ENCODE data around the gene CMPK1. TPM values are rescaled to one million over a fixed set of nuclear protein-coding genes. Genes with fewer than 3 reads are reported as not detected.

CMPK1 gene
- total and polyA plus RNA-seq, 2 donors: 71.6 to 112 TPM

- H3K4me1 ChIP-seq (ENCODE audit: control insufficient read depth in 2 of 2, insufficient read depth in 2 of 2, low read length in 2 of 2): no peaks in the 10 kb centered on the region
- no peak overlapping the region for H3K4me3 ChIP-seq (ENCODE audit: low read length in 2 of 2)
- H3K36me3 ChIP-seq (ENCODE audit: control insufficient read depth in 2 of 2, insufficient read depth in 2 of 2, low read length in 1 of 2): no peaks in the 10 kb centered on the region
- DNase-seq (ENCODE audit: low read depth in 6 of 9, low spot score in 9 of 9): no peak
- H3K27ac ChIP-seq (ENCODE audit: low read depth in 1 of 2, low read length in 1 of 2): no peak overlapping the region
- WGBS: 80% methylated on average over 3 of the region's 3 CpGs
- H3K9me3 ChIP-seq (ENCODE audit: control insufficient read depth in 2 of 2, insufficient read depth in 1 of 2, low read length in 1 of 2): no peaks in the 10 kb centered on the region
- H3K27me3 ChIP-seq (ENCODE audit: control insufficient read depth in 2 of 2, insufficient read depth in 1 of 2, low read length in 1 of 2): peaks cover 0 to 12% of the 10 kb centered on the region in 2 donors
These were observed 61.8 kb downstream of the CMPK1 start for GRCh38 chr1:47395433-47395832.

GRCh38 chr1:47396671-47397196, 63.1 kb downstream of the CMPK1 start:
- 97% methylated on average over 6 of the region's 6 CpGs for WGBS
- Histone ChIP-seq H3K4me3 (ENCODE audit: low read length in 2 of 2) (no peak overlapping the region), H3K27ac (ENCODE audit: low read depth in 1 of 2, low read length in 1 of 2) (no peak overlapping the region), H3K4me1 (ENCODE audit: control insufficient read depth in 2 of 2, insufficient read depth in 2 of 2, low read length in 2 of 2) (no peaks in the 10 kb centered on the region), H3K36me3 (ENCODE audit: control insufficient read depth in 2 of 2, insufficient read depth in 2 of 2, low read length in 1 of 2) (no peaks in the 10 kb centered on the region), H3K9me3 (ENCODE audit: control insufficient read depth in 2 of 2, insufficient read depth in 1 of 2, low read length in 1 of 2) (no peaks in the 10 kb centered on the region), H3K27me3 (ENCODE audit: control insufficient read depth in 2 of 2, insufficient read depth in 1 of 2, low read length in 1 of 2) (peaks cover 0 to 13% of the 10 kb centered on the region in 2 donors)
- DNase-seq (ENCODE audit: low read depth in 6 of 9, low spot score in 9 of 9): no peak

- H3K4me1 ChIP-seq (ENCODE audit: control insufficient read depth in 2 of 2, insufficient read depth in 2 of 2, low read length in 2 of 2): no peaks in the 10 kb centered on the region
- H3K4me3 ChIP-seq (ENCODE audit: low read length in 2 of 2): no peak overlapping the region
- 95% methylated on average over 4 of the region's 4 CpGs for WGBS
- peaks cover 0 to 22% of the 10 kb centered on the region in 2 donors for H3K27me3 ChIP-seq (ENCODE audit: control insufficient read depth in 2 of 2, insufficient read depth in 1 of 2, low read length in 1 of 2)
- no peaks in the 10 kb centered on the region for H3K9me3 ChIP-seq (ENCODE audit: control insufficient read depth in 2 of 2, insufficient read depth in 1 of 2, low read length in 1 of 2)
- no peaks in the 10 kb centered on the region for H3K36me3 ChIP-seq (ENCODE audit: control insufficient read depth in 2 of 2, insufficient read depth in 2 of 2, low read length in 1 of 2)
- DNase-seq (ENCODE audit: low read depth in 6 of 9, low spot score in 9 of 9): no peak
- no peak overlapping the region for H3K27ac ChIP-seq (ENCODE audit: low read depth in 1 of 2, low read length in 1 of 2)
These were observed 65.7 kb downstream of the CMPK1 start for GRCh38 chr1:47399138-47399845.

- H3K9me3 ChIP-seq (ENCODE audit: control insufficient read depth in 2 of 2, insufficient read depth in 1 of 2, low read length in 1 of 2): no peaks in the 10 kb centered on the region
- H3K36me3 ChIP-seq (ENCODE audit: control insufficient read depth in 2 of 2, insufficient read depth in 2 of 2, low read length in 1 of 2): no peaks in the 10 kb centered on the region
- no peak overlapping the region for H3K27ac ChIP-seq (ENCODE audit: low read depth in 1 of 2, low read length in 1 of 2)
- no peak overlapping the region for H3K4me3 ChIP-seq (ENCODE audit: low read length in 2 of 2)
- no peaks in the 10 kb centered on the region for H3K4me1 ChIP-seq (ENCODE audit: control insufficient read depth in 2 of 2, insufficient read depth in 2 of 2, low read length in 2 of 2)
- peaks cover 0 to 22% of the 10 kb centered on the region in 2 donors for H3K27me3 ChIP-seq (ENCODE audit: control insufficient read depth in 2 of 2, insufficient read depth in 1 of 2, low read length in 1 of 2)
- DNase-seq (ENCODE audit: low read depth in 6 of 9, low spot score in 9 of 9): no peak
- WGBS: 95% methylated on average over 4 of the region's 4 CpGs
These were observed 66.2 kb downstream of the CMPK1 start for GRCh38 chr1:47399846-47400155.

- peaks cover 3 to 27% of the 10 kb centered on the region in 2 donors for H3K27me3 ChIP-seq (ENCODE audit: control insufficient read depth in 2 of 2, insufficient read depth in 1 of 2, low read length in 1 of 2)
- no peaks in the 10 kb centered on the region for H3K9me3 ChIP-seq (ENCODE audit: control insufficient read depth in 2 of 2, insufficient read depth in 1 of 2, low read length in 1 of 2)
- no peak overlapping the region for H3K4me3 ChIP-seq (ENCODE audit: low read length in 2 of 2)
- H3K4me1 ChIP-seq (ENCODE audit: control insufficient read depth in 2 of 2, insufficient read depth in 2 of 2, low read length in 2 of 2): no peaks in the 10 kb centered on the region
- DNase-seq (ENCODE audit: low read depth in 6 of 9, low spot score in 9 of 9): no peak
- WGBS: 96% methylated on average over 4 of the region's 4 CpGs
- H3K27ac ChIP-seq (ENCODE audit: low read depth in 1 of 2, low read length in 1 of 2): no peak overlapping the region
- H3K36me3 ChIP-seq (ENCODE audit: control insufficient read depth in 2 of 2, insufficient read depth in 2 of 2, low read length in 1 of 2): no peaks in the 10 kb centered on the region
These were observed 68.2 kb downstream of the CMPK1 start for GRCh38 chr1:47401761-47402160.

- Histone ChIP-seq H3K36me3 (ENCODE audit: control insufficient read depth in 2 of 2, insufficient read depth in 2 of 2, low read length in 1 of 2) (no peaks in the 10 kb centered on the region), H3K4me3 (ENCODE audit: low read length in 2 of 2) (no peak overlapping the region), H3K27ac (ENCODE audit: low read depth in 1 of 2, low read length in 1 of 2) (no peak overlapping the region), H3K27me3 (ENCODE audit: control insufficient read depth in 2 of 2, insufficient read depth in 1 of 2, low read length in 1 of 2) (peaks cover 3 to 23% of the 10 kb centered on the region in 2 donors), H3K9me3 (ENCODE audit: control insufficient read depth in 2 of 2, insufficient read depth in 1 of 2, low read length in 1 of 2) (no peaks in the 10 kb centered on the region), H3K4me1 (ENCODE audit: control insufficient read depth in 2 of 2, insufficient read depth in 2 of 2, low read length in 2 of 2) (no peaks in the 10 kb centered on the region)
- WGBS: 96% methylated on average over 4 of the region's 4 CpGs
- DNase-seq (ENCODE audit: low read depth in 6 of 9, low spot score in 9 of 9): no peak
These were observed 69.0 kb downstream of the CMPK1 start for GRCh38 chr1:47402591-47402990.

- no peaks in the 10 kb centered on the region for H3K4me1 ChIP-seq (ENCODE audit: control insufficient read depth in 2 of 2, insufficient read depth in 2 of 2, low read length in 2 of 2)
- no peak for DNase-seq (ENCODE audit: low read depth in 6 of 9, low spot score in 9 of 9)
- no peaks in the 10 kb centered on the region for H3K9me3 ChIP-seq (ENCODE audit: control insufficient read depth in 2 of 2, insufficient read depth in 1 of 2, low read length in 1 of 2)
- no peak overlapping the region for H3K27ac ChIP-seq (ENCODE audit: low read depth in 1 of 2, low read length in 1 of 2)
- WGBS: 97% methylated on average over 4 of the region's 4 CpGs
- no peak overlapping the region for H3K4me3 ChIP-seq (ENCODE audit: low read length in 2 of 2)
- peaks cover 3 to 23% of the 10 kb centered on the region in 2 donors for H3K27me3 ChIP-seq (ENCODE audit: control insufficient read depth in 2 of 2, insufficient read depth in 1 of 2, low read length in 1 of 2)
- no peaks in the 10 kb centered on the region for H3K36me3 ChIP-seq (ENCODE audit: control insufficient read depth in 2 of 2, insufficient read depth in 2 of 2, low read length in 1 of 2)
These were observed 69.8 kb downstream of the CMPK1 start for GRCh38 chr1:47403321-47403910.

GRCh38 chr1:47405697-47406096, 72.1 kb downstream of the CMPK1 start:
- 86% methylated on average over 5 of the region's 5 CpGs for WGBS
- Histone ChIP-seq H3K36me3 (ENCODE audit: control insufficient read depth in 2 of 2, insufficient read depth in 2 of 2, low read length in 1 of 2) (no peaks in the 10 kb centered on the region), H3K27ac (ENCODE audit: low read depth in 1 of 2, low read length in 1 of 2) (no peak overlapping the region), H3K4me3 (ENCODE audit: low read length in 2 of 2) (no peak overlapping the region), H3K27me3 (ENCODE audit: control insufficient read depth in 2 of 2, insufficient read depth in 1 of 2, low read length in 1 of 2) (peaks cover 3 to 29% of the 10 kb centered on the region in 2 donors), H3K9me3 (ENCODE audit: control insufficient read depth in 2 of 2, insufficient read depth in 1 of 2, low read length in 1 of 2) (no peaks in the 10 kb centered on the region), H3K4me1 (ENCODE audit: control insufficient read depth in 2 of 2, insufficient read depth in 2 of 2, low read length in 2 of 2) (no peaks in the 10 kb centered on the region)
- DNase-seq (ENCODE audit: low read depth in 6 of 9, low spot score in 9 of 9): no peak

GRCh38 chr1:47406966-47407365, 73.4 kb downstream of the CMPK1 start:
- H3K27me3 ChIP-seq (ENCODE audit: control insufficient read depth in 2 of 2, insufficient read depth in 1 of 2, low read length in 1 of 2): peaks cover 3 to 33% of the 10 kb centered on the region in 2 donors
- no peak overlapping the region for H3K4me3 ChIP-seq (ENCODE audit: low read length in 2 of 2)
- WGBS: 98% methylated on average over 5 of the region's 5 CpGs
- no peak for DNase-seq (ENCODE audit: low read depth in 6 of 9, low spot score in 9 of 9)
- no peaks in the 10 kb centered on the region for H3K36me3 ChIP-seq (ENCODE audit: control insufficient read depth in 2 of 2, insufficient read depth in 2 of 2, low read length in 1 of 2)
- H3K9me3 ChIP-seq (ENCODE audit: control insufficient read depth in 2 of 2, insufficient read depth in 1 of 2, low read length in 1 of 2): no peaks in the 10 kb centered on the region
- H3K27ac ChIP-seq (ENCODE audit: low read depth in 1 of 2, low read length in 1 of 2): no peak overlapping the region
- no peaks in the 10 kb centered on the region for H3K4me1 ChIP-seq (ENCODE audit: control insufficient read depth in 2 of 2, insufficient read depth in 2 of 2, low read length in 2 of 2)

Data from thymus (tissue), 11 donors.